PFSK-1 (cell line): ENCODE results near the gene TNS1.

Source experiments
- POLR2AphosphoS5 ChIP-seq: IDR thresholded peaks from 2 replicates; pipeline ENCODE4 v1.6.1; 2012; ENCODE audit warnings: low read depth, mild to moderate bottlenecking, control low read depth, low read length, moderate library complexity
- TAF1 ChIP-seq: IDR thresholded peaks from 2 replicates; pipeline ENCODE4 v1.6.1; 2012; ENCODE audit warnings: low read length, control low read depth, borderline replicate concordance; ENCODE audit not compliant: insufficient read depth
- TF ChIP-seq, protein P1 (sequence below), 2 experiments: IDR thresholded peaks; 2 replicates each; pipeline versions ENCODE4 v1.6.1 to v1.8.0; 2011 to 2012; ENCODE audit warnings: low read depth in 2 of 2, low read length in 2 of 2, control low read depth in 1 of 2, inconsistent platforms in 1 of 2, mild to moderate bottlenecking in 1 of 2, moderate library complexity in 1 of 2; ENCODE audit not compliant: insufficient read depth in 1 of 2

DNA sequence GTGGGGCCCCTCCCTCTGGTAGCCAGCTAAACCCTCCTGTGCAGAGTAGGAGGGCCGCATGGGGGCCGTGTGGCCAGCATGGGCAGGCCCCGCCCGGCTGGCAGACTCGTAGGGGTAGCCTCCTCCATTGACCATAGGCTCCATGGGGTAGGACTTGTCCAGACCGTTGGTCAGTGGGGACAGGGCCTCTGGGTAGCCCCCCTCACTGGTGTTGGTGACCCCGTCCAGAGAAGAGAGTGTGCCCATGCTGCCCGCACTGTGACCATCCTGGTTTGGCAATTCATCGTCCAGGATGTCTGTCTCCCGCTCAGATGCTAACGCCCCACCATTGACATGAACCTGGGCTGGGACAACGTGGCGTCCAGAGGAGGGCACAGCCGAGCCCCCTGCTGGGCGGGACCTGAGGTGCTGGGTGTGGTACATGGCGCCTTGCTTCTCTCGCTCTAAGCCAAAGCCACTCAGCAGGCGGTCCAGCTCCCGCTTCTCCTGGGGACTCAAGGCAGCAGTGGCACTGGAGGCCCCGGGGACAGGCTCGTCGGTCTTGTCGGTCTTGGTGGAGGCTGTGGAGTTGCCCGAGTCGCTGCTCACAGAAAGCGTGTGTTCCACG is 154.3 kb downstream of the TNS1 start:
- TF ChIP-seq POLR2AphosphoS5 (no peak), TAF1 (no peak)
- TF ChIP-seq, protein P1, sequence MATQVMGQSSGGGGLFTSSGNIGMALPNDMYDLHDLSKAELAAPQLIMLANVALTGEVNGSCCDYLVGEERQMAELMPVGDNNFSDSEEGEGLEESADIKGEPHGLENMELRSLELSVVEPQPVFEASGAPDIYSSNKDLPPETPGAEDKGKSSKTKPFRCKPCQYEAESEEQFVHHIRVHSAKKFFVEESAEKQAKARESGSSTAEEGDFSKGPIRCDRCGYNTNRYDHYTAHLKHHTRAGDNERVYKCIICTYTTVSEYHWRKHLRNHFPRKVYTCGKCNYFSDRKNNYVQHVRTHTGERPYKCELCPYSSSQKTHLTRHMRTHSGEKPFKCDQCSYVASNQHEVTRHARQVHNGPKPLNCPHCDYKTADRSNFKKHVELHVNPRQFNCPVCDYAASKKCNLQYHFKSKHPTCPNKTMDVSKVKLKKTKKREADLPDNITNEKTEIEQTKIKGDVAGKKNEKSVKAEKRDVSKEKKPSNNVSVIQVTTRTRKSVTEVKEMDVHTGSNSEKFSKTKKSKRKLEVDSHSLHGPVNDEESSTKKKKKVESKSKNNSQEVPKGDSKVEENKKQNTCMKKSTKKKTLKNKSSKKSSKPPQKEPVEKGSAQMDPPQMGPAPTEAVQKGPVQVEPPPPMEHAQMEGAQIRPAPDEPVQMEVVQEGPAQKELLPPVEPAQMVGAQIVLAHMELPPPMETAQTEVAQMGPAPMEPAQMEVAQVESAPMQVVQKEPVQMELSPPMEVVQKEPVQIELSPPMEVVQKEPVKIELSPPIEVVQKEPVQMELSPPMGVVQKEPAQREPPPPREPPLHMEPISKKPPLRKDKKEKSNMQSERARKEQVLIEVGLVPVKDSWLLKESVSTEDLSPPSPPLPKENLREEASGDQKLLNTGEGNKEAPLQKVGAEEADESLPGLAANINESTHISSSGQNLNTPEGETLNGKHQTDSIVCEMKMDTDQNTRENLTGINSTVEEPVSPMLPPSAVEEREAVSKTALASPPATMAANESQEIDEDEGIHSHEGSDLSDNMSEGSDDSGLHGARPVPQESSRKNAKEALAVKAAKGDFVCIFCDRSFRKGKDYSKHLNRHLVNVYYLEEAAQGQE (IDR thresholded peaks at IDR 0.05; ENCODE audit: insufficient read depth in 1 of 2, low read depth in 2 of 2, low read length in 2 of 2), result no peak
